SJCRH30 (cell line): ENCODE results near the gene ADAM15. TPM values are rescaled to one million over a fixed set of nuclear protein-coding genes. Genes with fewer than 3 reads are reported as not detected.

ENCODE experiments used
- DNase-seq, 2 experiments: peaks; one replicate each; pipeline ENCODE4 v3.0.0-alpha.2; 2015 to 2020
- H3K27ac ChIP-seq: fragments of 250-450 bp; sonication (Bioruptor Pico); 2 replicates; pipeline ENCODE4 v1.5.1; 2020; ENCODE audit warnings: mild to moderate bottlenecking, moderate library complexity
- H3K27me3 ChIP-seq: fragments of 250-450 bp; sonication (Bioruptor Pico); 2 replicates; pipeline ENCODE4 v1.5.1; 2020; ENCODE audit warnings: mild to moderate bottlenecking, moderate library complexity
- H3K36me3 ChIP-seq: fragments of 250-450 bp; sonication (Bioruptor Pico); 2 replicates; pipeline ENCODE4 v1.5.1; 2020; ENCODE audit warnings: mild to moderate bottlenecking, moderate library complexity
- H3K4me1 ChIP-seq: fragments of 250-450 bp; sonication (Bioruptor Pico); 2 replicates; pipeline ENCODE4 v1.5.1; 2020; ENCODE audit warnings: mild to moderate bottlenecking, moderate library complexity
- H3K4me3 ChIP-seq: fragments of 250-450 bp; sonication (Bioruptor Pico); 2 replicates; pipeline ENCODE4 v1.5.1; 2020; ENCODE audit warnings: mild to moderate bottlenecking, moderate library complexity
- H3K9me3 ChIP-seq: fragments of 250-450 bp; sonication (Bioruptor Pico); replicated peaks from 2 replicates; pipeline ENCODE4 v1.5.1; 2020; ENCODE audit warnings: mild to moderate bottlenecking, moderate library complexity
- total RNA-seq: library from RNA; depleted of rRNA; stranded (reverse); fragments of >200 nt; shearing (Covaris generic); gene quantifications from 2 replicates; pipeline ENCODE4 v1.2.3, GENCODE V29; 2014

ADAM15 gene
- total RNA-seq, 1 experiment from 2014 or later: 16.9 TPM

GRCh38 chr1:155044812-155045657 lies 6.1 kb upstream of the ADAM15 start:
- no peaks in the 10 kb centered on the region for H3K9me3 ChIP-seq
- no peaks in the 10 kb centered on the region for H3K27me3 ChIP-seq
- no peaks in the 10 kb centered on the region for H3K36me3 ChIP-seq
- peaks cover 9% of the 10 kb centered on the region for H3K4me1 ChIP-seq
- DNase-seq: peak; percentile 85 to 86
- no peak overlapping the region for H3K27ac ChIP-seq
- no peak overlapping the region for H3K4me3 ChIP-seq

GRCh38 chr1:155048449-155049334 lies 2.4 kb upstream of the ADAM15 start:
- Histone ChIP-seq H3K9me3 (no peaks in the 10 kb centered on the region), H3K36me3 (no peaks in the 10 kb centered on the region), H3K27me3 (no peaks in the 10 kb centered on the region), H3K27ac (no peak overlapping the region), H3K4me3 (no peak overlapping the region), H3K4me1 (peaks cover 14% of the 10 kb centered on the region)
- no peak for DNase-seq

GRCh38 chr1:155049651-155050559 lies 1.2 kb upstream of the ADAM15 start:
- Histone ChIP-seq H3K9me3 (no peaks in the 10 kb centered on the region), H3K36me3 (no peaks in the 10 kb centered on the region), H3K4me1 (peaks cover 10% of the 10 kb centered on the region), H3K4me3 (peak overlapping the region; percentile 67), H3K27me3 (no peaks in the 10 kb centered on the region), H3K27ac (peak overlapping the region; percentile 67)
- no peak for DNase-seq

- DNase-seq: no peak
- no peaks in the 10 kb centered on the region for H3K27me3 ChIP-seq
- H3K36me3 ChIP-seq: no peaks in the 10 kb centered on the region
- peak overlapping the region; percentile 67 for H3K4me3 ChIP-seq
- peaks cover 10% of the 10 kb centered on the region for H3K4me1 ChIP-seq
- no peak overlapping the region for H3K27ac ChIP-seq
- no peaks in the 10 kb centered on the region for H3K9me3 ChIP-seq
Measured at GRCh38 chr1:155051342-155051776, 243 bp downstream of the ADAM15 start.

GRCh38 chr1:155051777-155052398 lies 772 bp downstream of the ADAM15 start:
- Histone ChIP-seq H3K36me3 (no peaks in the 10 kb centered on the region), H3K4me3 (peak overlapping the region; percentile 67), H3K4me1 (peaks cover 10% of the 10 kb centered on the region), H3K9me3 (no peaks in the 10 kb centered on the region), H3K27me3 (no peaks in the 10 kb centered on the region), H3K27ac (no peak overlapping the region)
- peak; percentile 26 to 37 for DNase-seq

GRCh38 chr1:155052439-155053395 lies 1.6 kb downstream of the ADAM15 start:
- H3K4me3 ChIP-seq: peak overlapping the region; percentile 67
- H3K4me1 ChIP-seq: peaks cover 10% of the 10 kb centered on the region
- H3K36me3 ChIP-seq: no peaks in the 10 kb centered on the region
- H3K27me3 ChIP-seq: no peaks in the 10 kb centered on the region
- no peaks in the 10 kb centered on the region for H3K9me3 ChIP-seq
- no peak overlapping the region for H3K27ac ChIP-seq
- DNase-seq: no peak

- H3K4me3 ChIP-seq: no peak overlapping the region
- H3K27me3 ChIP-seq: no peaks in the 10 kb centered on the region
- DNase-seq: no peak
- H3K36me3 ChIP-seq: no peaks in the 10 kb centered on the region; the same call in 1 of the 2 replicates
- no peaks in the 10 kb centered on the region for H3K9me3 ChIP-seq
- H3K27ac ChIP-seq: no peak overlapping the region
- H3K4me1 ChIP-seq: peaks cover 10% of the 10 kb centered on the region
Measured at GRCh38 chr1:155053531-155054105, 2.5 kb downstream of the ADAM15 start.

GRCh38 chr1:155057104-155057503 lies 6.0 kb downstream of the ADAM15 start:
- Histone ChIP-seq H3K27ac (no peak overlapping the region), H3K36me3 (no peaks in the 10 kb centered on the region; the same call in 1 of the 2 replicates), H3K4me1 (peaks cover 5% of the 10 kb centered on the region), H3K9me3 (no peaks in the 10 kb centered on the region), H3K4me3 (no peak overlapping the region), H3K27me3 (no peaks in the 10 kb centered on the region)
- no peak for DNase-seq

GRCh38 chr1:155057788-155058211 lies 6.7 kb downstream of the ADAM15 start:
- Histone ChIP-seq H3K36me3 (no peaks in the 10 kb centered on the region; the same call in 1 of the 2 replicates), H3K4me1 (peaks cover 3% of the 10 kb centered on the region), H3K4me3 (no peak overlapping the region), H3K27me3 (no peaks in the 10 kb centered on the region), H3K27ac (no peak overlapping the region), H3K9me3 (no peaks in the 10 kb centered on the region)
- no peak for DNase-seq

- no peak for DNase-seq
- H3K27me3 ChIP-seq: no peaks in the 10 kb centered on the region
- no peak overlapping the region for H3K27ac ChIP-seq
- no peaks in the 10 kb centered on the region for H3K9me3 ChIP-seq
- no peaks in the 10 kb centered on the region; the same call in 1 of the 2 replicates for H3K36me3 ChIP-seq
- peaks cover 6% of the 10 kb centered on the region for H3K4me1 ChIP-seq
- H3K4me3 ChIP-seq: no peak overlapping the region
Measured at GRCh38 chr1:155060736-155061135, 9.6 kb downstream of the ADAM15 start.

- Histone ChIP-seq H3K27ac (no peak overlapping the region), H3K4me3 (no peak overlapping the region), H3K9me3 (no peaks in the 10 kb centered on the region), H3K4me1 (peaks cover 6% of the 10 kb centered on the region), H3K36me3 (no peaks in the 10 kb centered on the region; the same call in 1 of the 2 replicates), H3K27me3 (no peaks in the 10 kb centered on the region)
- DNase-seq: peak; percentile 95 to 96
Measured at GRCh38 chr1:155061381-155062150, 10.4 kb downstream of the ADAM15 start.

GRCh38 chr1:155062151-155062686 lies 11.1 kb downstream of the ADAM15 start:
- H3K36me3 ChIP-seq: no peaks in the 10 kb centered on the region; the same call in 1 of the 2 replicates
- no peak overlapping the region for H3K27ac ChIP-seq
- DNase-seq: no peak
- no peak overlapping the region for H3K4me3 ChIP-seq
- H3K4me1 ChIP-seq: peaks cover 6% of the 10 kb centered on the region
- H3K9me3 ChIP-seq: no peaks in the 10 kb centered on the region
- H3K27me3 ChIP-seq: no peaks in the 10 kb centered on the region
